ENCODE data around the gene RAB6B. TPM values are rescaled to one million over a fixed set of nuclear protein-coding genes. Genes with fewer than 3 reads are reported as not detected.

RAB6B gene
- total RNA-seq, 1 experiment from 2014 or later, result 1.4 TPM

DNA sequence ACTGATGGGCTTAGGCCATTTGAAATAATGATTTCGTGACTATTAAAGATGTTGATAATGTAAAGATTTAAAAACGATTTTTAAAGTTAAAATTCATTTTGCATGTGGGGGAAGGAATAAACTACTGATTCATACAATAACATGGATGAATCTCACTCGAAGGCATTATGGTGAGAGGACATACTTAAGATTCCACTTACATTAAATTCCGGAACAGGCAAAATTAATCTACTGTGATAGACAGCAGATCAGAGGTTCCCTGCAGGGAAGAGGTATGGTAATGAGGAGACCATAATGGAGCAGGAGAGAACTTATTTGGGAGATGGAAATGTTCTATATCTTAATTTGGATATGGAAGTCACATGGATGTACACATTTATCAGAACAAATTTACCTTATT lies 28.4 kb upstream of the RAB6B start:
- peaks cover 4% of the 10 kb centered on the region for H3K4me1 ChIP-seq
- no peaks in the 10 kb centered on the region for H3K36me3 ChIP-seq
- H3K9me3 ChIP-seq (replicated peaks), result no peaks in the 10 kb centered on the region
- H3K27me3 ChIP-seq, result no peaks in the 10 kb centered on the region; the same call in 1 of the 2 replicates
- H3K4me3 ChIP-seq, result no peak overlapping the region
- H3K27ac ChIP-seq, result no peak overlapping the region
- no peak for DNase-seq

DNA sequence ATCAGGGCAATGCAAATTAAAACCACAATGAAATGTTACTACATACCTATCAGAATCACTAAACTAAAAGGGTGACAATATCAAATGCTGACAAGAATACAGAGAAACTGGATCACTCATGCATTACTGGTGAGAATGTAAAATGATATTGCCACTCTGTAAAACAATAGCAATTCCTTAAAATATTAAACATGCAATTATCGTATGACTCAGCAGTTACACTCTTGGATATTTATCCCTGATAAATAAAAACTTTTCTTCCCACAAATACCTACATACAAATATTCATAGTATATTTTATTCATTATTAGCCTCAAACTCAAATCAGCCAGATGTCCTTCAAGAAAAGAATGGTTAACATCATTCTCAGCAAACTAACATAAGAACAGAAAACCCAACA lies 25.9 kb upstream of the RAB6B start:
- Histone ChIP-seq H3K27me3 (no peaks in the 10 kb centered on the region), H3K27ac (no peak overlapping the region), H3K36me3 (no peaks in the 10 kb centered on the region), H3K4me1 (no peaks in the 10 kb centered on the region), H3K4me3 (no peak overlapping the region), H3K9me3 (replicated peaks) (no peaks in the 10 kb centered on the region)
- no peak for DNase-seq

DNA sequence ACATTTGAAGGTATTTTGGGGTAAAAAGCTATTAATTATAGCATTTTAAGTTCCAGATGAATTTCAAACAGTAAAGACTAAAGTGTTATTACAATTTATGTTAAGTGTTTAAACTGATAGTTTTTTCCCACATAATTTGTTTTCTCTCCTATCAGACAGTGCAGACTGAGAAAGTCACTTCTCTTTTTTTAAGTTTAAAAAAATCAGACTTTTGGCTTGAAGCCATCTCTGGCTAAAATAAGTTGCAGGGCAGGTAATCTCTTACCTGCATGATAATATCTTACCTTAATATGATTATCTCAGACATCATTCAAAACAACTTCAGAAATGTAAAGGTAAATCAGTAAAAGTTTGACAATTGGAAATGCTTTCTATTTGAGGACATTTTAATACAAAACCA lies 21.5 kb upstream of the RAB6B start:
- no peaks in the 10 kb centered on the region for H3K27me3 ChIP-seq

GRCh38 chr3:133915685-133916658 lies 20.3 kb upstream of the RAB6B start:
- Histone ChIP-seq H3K27ac (no peak overlapping the region), H3K4me3 (no peak overlapping the region), H3K36me3 (no peaks in the 10 kb centered on the region), H3K9me3 (replicated peaks) (no peaks in the 10 kb centered on the region), H3K4me1 (no peaks in the 10 kb centered on the region), H3K27me3 (no peaks in the 10 kb centered on the region)
- no peak for DNase-seq

More for the DNA sequence above, 21.5 kb upstream of the RAB6B start:
- no peaks in the 10 kb centered on the region for H3K9me3 ChIP-seq (replicated peaks)
- H3K27ac ChIP-seq, result no peak overlapping the region
- no peak overlapping the region for H3K4me3 ChIP-seq
- H3K36me3 ChIP-seq, result no peaks in the 10 kb centered on the region
- H3K4me1 ChIP-seq, result no peaks in the 10 kb centered on the region
- DNase-seq, result no peak

DNA sequence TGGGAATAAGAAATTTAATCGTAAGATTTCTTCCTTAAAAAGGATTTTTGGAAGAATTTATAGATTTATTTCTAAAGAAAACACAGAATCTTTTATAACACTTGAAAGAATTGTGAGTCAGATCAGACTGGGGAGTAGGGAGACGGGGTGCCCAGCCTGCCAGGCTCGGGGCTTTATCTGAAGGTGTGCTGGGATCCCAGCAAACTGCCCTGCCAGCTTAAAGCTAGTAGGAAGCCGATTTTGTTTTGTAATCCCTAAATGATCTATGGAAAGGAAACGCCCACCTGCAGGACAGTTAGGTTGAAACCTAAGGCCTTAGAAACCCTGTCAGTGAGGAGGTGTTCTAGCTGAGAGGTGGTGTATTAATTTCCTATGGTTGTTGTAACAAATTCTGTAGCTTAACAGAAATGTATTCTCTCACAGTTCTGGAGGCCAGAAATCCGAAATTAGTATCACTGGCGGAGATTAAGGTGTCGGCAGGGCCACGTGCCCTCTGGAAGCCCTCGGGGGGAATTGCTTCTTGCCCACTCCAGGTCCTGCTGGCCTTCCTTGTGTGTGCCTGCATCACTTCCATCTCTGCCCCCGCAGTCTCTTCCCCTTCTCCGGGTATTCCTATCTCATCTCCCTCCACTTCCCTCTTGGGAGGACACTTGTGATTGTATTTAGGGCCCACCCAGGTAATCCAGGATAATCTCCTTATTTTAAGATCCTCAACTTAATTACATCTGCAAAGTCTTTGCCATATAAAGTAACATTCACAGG lies 19.3 kb upstream of the RAB6B start:
- no peak for DNase-seq

DNA sequence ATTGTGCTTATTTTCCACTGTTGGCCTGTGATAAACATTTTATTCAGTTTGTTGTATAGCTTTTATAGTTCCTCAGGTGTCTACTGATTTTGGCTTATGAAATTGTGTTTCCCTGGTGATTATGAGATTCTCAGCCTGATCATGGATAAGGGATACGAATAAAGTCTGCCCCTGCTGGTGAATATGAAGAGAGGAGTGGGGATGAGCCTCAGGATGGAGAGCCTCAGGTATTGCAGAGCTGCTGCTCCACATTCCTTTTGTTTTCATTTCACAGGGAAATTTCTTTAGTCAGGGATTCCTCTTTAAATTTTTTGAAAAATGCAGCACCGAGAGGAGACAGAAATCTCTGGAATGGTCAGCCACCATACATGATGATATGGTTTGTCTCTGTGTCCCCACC lies 14.7 kb upstream of the RAB6B start:
- Histone ChIP-seq H3K4me1 (no peaks in the 10 kb centered on the region), H3K4me3 (no peak overlapping the region), H3K27me3 (no peaks in the 10 kb centered on the region), H3K9me3 (replicated peaks) (no peaks in the 10 kb centered on the region), H3K27ac (no peak overlapping the region), H3K36me3 (no peaks in the 10 kb centered on the region)
- no peak for DNase-seq

More for the DNA sequence above, 19.3 kb upstream of the RAB6B start:
- no peak overlapping the region for H3K27ac ChIP-seq
- H3K27me3 ChIP-seq, result no peaks in the 10 kb centered on the region
- no peaks in the 10 kb centered on the region for H3K4me1 ChIP-seq
- H3K9me3 ChIP-seq (replicated peaks), result no peaks in the 10 kb centered on the region
- no peaks in the 10 kb centered on the region for H3K36me3 ChIP-seq
- H3K4me3 ChIP-seq, result no peak overlapping the region

DNA sequence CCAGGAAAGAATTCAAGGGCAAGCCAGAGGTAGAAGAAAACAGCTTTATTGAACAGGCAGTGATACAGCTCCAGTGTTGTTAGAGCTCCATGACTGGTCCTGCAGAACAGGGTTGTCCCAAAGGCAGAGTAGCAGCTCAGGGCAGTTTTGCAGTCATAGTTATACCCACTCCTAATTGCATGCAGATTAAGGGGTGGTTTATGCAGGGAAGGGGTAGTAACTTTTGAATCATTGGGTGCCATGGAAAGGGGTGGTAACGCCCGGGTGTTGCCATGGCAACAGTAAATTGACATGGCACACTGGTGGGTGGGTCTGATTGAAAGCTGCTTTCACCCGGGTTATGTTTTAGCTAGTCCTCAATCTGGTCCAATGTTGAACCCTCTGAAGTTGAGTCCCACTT lies 9.7 kb upstream of the RAB6B start:
- Histone ChIP-seq H3K9me3 (replicated peaks) (no peaks in the 10 kb centered on the region), H3K4me3 (no peak overlapping the region), H3K27me3 (no peaks in the 10 kb centered on the region), H3K4me1 (no peaks in the 10 kb centered on the region), H3K27ac (no peak overlapping the region), H3K36me3 (no peaks in the 10 kb centered on the region)
- no peak for DNase-seq

DNA sequence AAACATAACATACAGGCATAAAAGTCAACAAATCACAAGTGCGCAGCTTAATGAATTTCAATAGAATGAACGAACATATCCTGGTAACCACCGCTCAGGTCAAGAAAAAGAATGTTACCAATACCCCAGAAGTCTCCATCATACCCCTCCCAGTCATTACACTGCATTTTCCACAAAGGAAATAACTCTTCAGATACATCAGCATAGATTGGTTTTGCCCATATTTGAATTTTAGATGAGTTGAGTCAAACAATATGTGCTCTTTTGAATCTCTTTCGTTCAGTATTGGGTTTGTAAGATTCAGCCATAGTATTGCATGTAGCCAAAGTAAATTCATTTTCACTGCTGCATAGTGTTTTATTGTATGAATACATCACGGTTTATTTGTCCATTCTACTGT lies 6.2 kb upstream of the RAB6B start:
- no peak overlapping the region for H3K27ac ChIP-seq
- DNase-seq, result no peak
- no peaks in the 10 kb centered on the region for H3K36me3 ChIP-seq
- no peaks in the 10 kb centered on the region for H3K27me3 ChIP-seq
- no peaks in the 10 kb centered on the region for H3K9me3 ChIP-seq (replicated peaks)
- H3K4me1 ChIP-seq, result no peaks in the 10 kb centered on the region
- no peak overlapping the region for H3K4me3 ChIP-seq

GRCh38 chr3:133901083-133901482 lies 5.4 kb upstream of the RAB6B start:
- Histone ChIP-seq H3K36me3 (no peaks in the 10 kb centered on the region), H3K4me1 (no peaks in the 10 kb centered on the region), H3K4me3 (no peak overlapping the region), H3K27me3 (no peaks in the 10 kb centered on the region), H3K27ac (no peak overlapping the region), H3K9me3 (replicated peaks) (no peaks in the 10 kb centered on the region)
- DNase-seq, result no peak

DNA sequence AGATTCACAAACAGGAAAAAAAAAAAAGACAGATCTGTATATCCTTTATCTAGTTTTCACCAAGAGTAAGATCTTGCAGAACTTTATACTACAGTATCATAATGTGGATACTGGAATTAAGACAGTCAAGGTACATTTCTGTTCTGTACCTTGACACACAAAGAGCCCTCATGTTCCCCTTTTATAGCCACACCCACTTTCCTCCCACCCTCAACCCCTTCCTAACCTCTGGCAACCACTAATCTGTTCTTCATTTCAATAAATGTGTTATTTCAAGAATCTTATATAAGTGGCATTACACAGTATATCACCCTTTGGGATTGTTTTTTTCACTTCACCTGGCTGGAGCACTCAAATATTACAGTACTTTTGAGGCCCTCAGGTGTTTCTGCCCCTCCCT lies 3.6 kb upstream of the RAB6B start:
- no peak for DNase-seq
- Histone ChIP-seq H3K9me3 (replicated peaks) (no peaks in the 10 kb centered on the region), H3K4me1 (no peaks in the 10 kb centered on the region), H3K4me3 (no peak overlapping the region), H3K27ac (no peak overlapping the region), H3K27me3 (no peaks in the 10 kb centered on the region), H3K36me3 (no peaks in the 10 kb centered on the region)

- Histone ChIP-seq H3K4me3 (no peak overlapping the region), H3K27ac (no peak overlapping the region), H3K9me3 (replicated peaks) (no peaks in the 10 kb centered on the region), H3K27me3 (no peaks in the 10 kb centered on the region), H3K36me3 (no peaks in the 10 kb centered on the region), H3K4me1 (no peaks in the 10 kb centered on the region)
- no peak for DNase-seq
Measured at GRCh38 chr3:133897547-133897946, 1.9 kb upstream of the RAB6B start.

DNA sequence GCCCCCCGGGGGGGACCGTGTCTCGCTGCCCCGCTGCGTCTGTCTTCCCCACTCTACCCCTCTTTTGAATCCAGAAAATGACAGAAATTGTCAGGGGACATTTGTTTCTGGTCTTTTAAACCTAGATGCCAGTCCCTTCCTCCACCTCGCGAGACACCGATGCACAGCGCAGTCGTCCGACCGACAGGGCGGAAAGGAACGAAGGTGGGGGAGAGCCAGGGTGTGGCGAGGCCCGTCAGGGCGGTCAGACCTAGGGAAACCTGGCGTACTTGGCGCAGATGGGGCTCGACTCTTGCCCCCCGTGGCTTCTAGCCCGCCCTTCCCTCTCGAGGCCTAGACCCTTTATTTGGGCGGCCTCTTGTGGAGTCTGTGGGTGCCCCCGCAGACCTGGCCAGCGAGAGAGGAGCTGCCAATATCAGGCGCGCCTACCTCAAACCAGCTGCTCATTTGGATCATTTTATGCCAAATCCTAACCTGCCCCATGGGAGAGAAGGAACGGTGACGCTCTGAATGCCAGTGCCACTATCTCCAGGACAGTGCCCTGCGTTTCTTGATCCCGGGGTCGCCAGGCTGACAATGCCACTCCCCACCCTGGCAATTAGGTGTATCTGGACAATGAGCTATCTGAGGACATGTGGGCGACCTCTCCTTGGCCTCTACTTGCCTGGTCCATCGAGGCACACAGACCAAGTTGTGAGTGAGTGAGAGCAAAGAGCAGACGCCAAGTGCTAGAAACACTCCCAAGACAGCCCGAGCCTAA lies 500 bp upstream of the RAB6B start:
- DNase-seq, result peak in 1 of 2 experiments; percentile 18
- H3K36me3 ChIP-seq, result no peaks in the 10 kb centered on the region
- H3K4me3 ChIP-seq, result peak overlapping the region; percentile 87
- peaks cover 4% of the 10 kb centered on the region for H3K4me1 ChIP-seq
- H3K27ac ChIP-seq, result no peak overlapping the region
- H3K27me3 ChIP-seq, result no peaks in the 10 kb centered on the region
- H3K9me3 ChIP-seq (replicated peaks), result no peaks in the 10 kb centered on the region

DNA sequence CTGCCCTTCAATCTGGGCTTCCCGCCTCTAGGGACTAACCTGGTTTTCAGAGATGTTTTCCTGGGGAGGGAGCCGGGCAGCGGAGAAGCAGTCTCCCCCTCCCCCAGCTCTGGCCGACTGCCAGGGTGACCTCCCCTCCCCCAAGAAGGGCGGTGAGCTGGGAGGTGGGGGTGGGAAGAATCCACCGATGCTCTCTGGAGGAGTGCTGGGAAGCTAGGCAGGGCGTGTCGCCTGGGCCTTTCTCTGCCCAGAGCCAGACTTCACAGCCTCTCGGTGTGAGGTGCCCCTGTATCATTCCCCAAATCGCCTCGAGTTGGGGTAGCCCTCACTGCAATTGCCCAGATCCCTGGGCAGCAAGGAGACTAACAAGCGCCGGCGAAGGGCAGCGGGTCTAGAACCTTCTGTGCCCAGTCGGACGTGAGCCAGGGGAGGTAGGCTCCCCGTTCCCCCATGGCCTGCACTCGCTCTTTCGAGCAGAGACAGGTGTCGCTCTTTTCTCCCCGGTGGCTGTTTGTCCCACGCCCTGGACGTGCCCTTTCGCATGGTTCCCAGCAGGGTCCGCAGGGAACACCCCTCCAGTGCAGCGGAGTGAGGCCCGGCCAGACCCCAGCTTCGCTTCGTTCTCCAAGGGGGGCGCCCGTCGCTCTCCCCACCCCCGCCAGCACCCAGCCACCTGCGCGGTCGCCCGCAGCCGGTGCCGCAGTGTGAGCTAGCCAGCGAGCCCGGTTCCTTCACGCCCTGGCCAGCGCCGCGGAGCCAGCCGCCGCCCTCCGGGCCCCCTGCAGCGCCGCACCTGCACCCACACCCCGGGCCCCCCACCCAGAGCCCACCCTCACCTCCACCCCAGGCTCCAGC lies 1.1 kb downstream of the RAB6B start:
- Histone ChIP-seq H3K4me3 (no peak overlapping the region), H3K27ac (no peak overlapping the region)

More for the DNA sequence above, 1.1 kb downstream of the RAB6B start:
- Histone ChIP-seq H3K4me1 (peaks cover 4% of the 10 kb centered on the region), H3K36me3 (no peaks in the 10 kb centered on the region), H3K9me3 (replicated peaks) (no peaks in the 10 kb centered on the region), H3K27me3 (no peaks in the 10 kb centered on the region)
- no peak for DNase-seq
